ENCODE results near the gene RD3L. TPM values are rescaled to one million over a fixed set of nuclear protein-coding genes. Genes with fewer than 3 reads are reported as not detected.

RD3L gene
- polyA plus RNA-seq, 3 donors = not detected

- H3K27ac ChIP-seq (ENCODE audit: low read depth, low read length) = no peak overlapping the region
- 93 to 95% (median 94%) methylated on average over 14 of the region's 14 CpGs for WGBS, 3 donors
Observed at GRCh38 chr14:103899833-103900232, 42.5 kb downstream of the RD3L start.

- H3K27ac ChIP-seq (ENCODE audit: low read depth, low read length) = no peak overlapping the region
- WGBS, 3 donors = 71 to 83% (median 76%) methylated on average over 13 of the region's 13 CpGs
Observed at GRCh38 chr14:103899316-103899715, 43.0 kb downstream of the RD3L start.

GRCh38 chr14:103898711-103899110 lies 43.6 kb downstream of the RD3L start:
- no peak overlapping the region for H3K27ac ChIP-seq (ENCODE audit: low read depth, low read length)
- WGBS, 3 donors = 78 to 89% (median 86%) methylated on average over 9 of the region's 9 CpGs

GRCh38 chr14:103898204-103898603 lies 44.1 kb downstream of the RD3L start:
- 96% methylated on average over 4 of the region's 4 CpGs for WGBS, 3 donors
- no peak overlapping the region for H3K27ac ChIP-seq (ENCODE audit: low read depth, low read length)

GRCh38 chr14:103897075-103897947 lies 45.0 kb downstream of the RD3L start:
- H3K27ac ChIP-seq (ENCODE audit: low read depth, low read length) = no peak overlapping the region
- WGBS, 3 donors = 60 to 79% (median 78%) methylated on average over 27 of the region's 27 CpGs

GRCh38 chr14:103896578-103896977 lies 45.8 kb downstream of the RD3L start:
- WGBS, 3 donors = 70 to 78% (median 75%) methylated on average over 6 of the region's 6 CpGs
- no peak overlapping the region for H3K27ac ChIP-seq (ENCODE audit: low read depth, low read length)

GRCh38 chr14:103894723-103895059 lies 47.6 kb downstream of the RD3L start:
- WGBS, 3 donors = 49 to 80% (median 79%) methylated on average over 7 of the region's 7 CpGs
- H3K27ac ChIP-seq (ENCODE audit: low read depth, low read length) = no peak overlapping the region

- 62 to 70% (median 64%) methylated on average over 25 to 26 of the region's 26 CpGs for WGBS, 3 donors
- no peak overlapping the region for H3K27ac ChIP-seq (ENCODE audit: low read depth, low read length)
Observed at GRCh38 chr14:103894034-103894722, 48.2 kb downstream of the RD3L start.

- no peak overlapping the region for H3K27ac ChIP-seq (ENCODE audit: low read depth, low read length)
- 84 to 92% (median 91%) methylated on average over 8 of the region's 8 CpGs for WGBS, 3 donors
Observed at GRCh38 chr14:103892247-103892646, 50.1 kb downstream of the RD3L start.

- WGBS, 3 donors = 76 to 88% (median 87%) methylated on average over 15 of the region's 15 CpGs
- no peak overlapping the region for H3K27ac ChIP-seq (ENCODE audit: low read depth, low read length)
Observed at GRCh38 chr14:103891667-103892215, 50.6 kb downstream of the RD3L start.

- no peak overlapping the region for H3K27ac ChIP-seq (ENCODE audit: low read depth, low read length)
- 20 to 71% (median 61%) methylated on average over 18 of the region's 18 CpGs for WGBS, 3 donors
Observed at GRCh38 chr14:103890821-103891666, 51.3 kb downstream of the RD3L start.

Other genes with a start within 250 kb of the RD3L start
- 1 to 10 TPM; 2.4 to 3.6 (median 3.1) TPM for gene XRCC3, start 227.1 kb downstream of the RD3L start, polyA plus RNA-seq
- gene ZFYVE21, start 226.7 kb downstream of the RD3L start, polyA plus RNA-seq = 100 to 1,000 TPM in 1 of 3 donors, 10 to 100 TPM in 2; 30.2 to 107 (median 81.8) TPM
- gene PPP1R13B, start 95.0 kb downstream of the RD3L start, polyA plus RNA-seq = 10 to 100 TPM in 2 of 3 donors, 1 to 10 TPM in 1; 9.7 to 12.7 (median 12.6) TPM
- gene TDRD9, start 14.1 kb downstream of the RD3L start, polyA plus RNA-seq = 1 to 10 TPM; 1.3 to 2.7 (median 2.0) TPM
- 1 to 10 TPM in 2 of 3 donors, under 1 TPM in 1; 0.67 to 2.0 (median 2.0) TPM for gene ASPG, start 143.2 kb upstream of the RD3L start, polyA plus RNA-seq
- gene KIF26A, start 196.1 kb upstream of the RD3L start, polyA plus RNA-seq = 1 to 10 TPM; 5.0 to 7.7 (median 6.4) TPM